MCF 10A (cell line): Measurements from ENCODE around the gene APBB2. TPM values are rescaled to one million over a fixed set of nuclear protein-coding genes. Genes with fewer than 3 reads are reported as not detected.

Experiments
- BruUV-seq: library from RNA; stranded (reverse); fragments of 400-500 nt; replicated peaks from 2 replicates; lab custom pipeline; 2021; lab: Mats Ljungman, UMichigan
- CTCF ChIA-PET: fragments of 300-600 bp; sonication (Branson Sonifier 250); formaldehyde crosslinking; extraction: SDS; loops from one replicate; lab custom pipeline; 2021; ENCODE audit warnings: antibody characterized with exemption, inconsistent platforms; lab: Yijun Ruan, JAX
- POLR2A ChIA-PET: fragments of 300-600, 350-650 bp; sonication (Branson Sonifier 250); formaldehyde crosslinking; extraction: SDS; loops from one replicate; lab custom pipeline; 2020; ENCODE audit warnings: antibody characterized with exemption, inconsistent platforms; lab: Yijun Ruan, JAX
- DNase-seq: peaks from one replicate; pipeline ENCODE4 v3.0.0-alpha.2; 2018; ENCODE audit not compliant: unreplicated experiment
- H3K27ac Mint-ChIP-seq: one replicate; pipeline ENCODE4 v1.8.0; 2022; ENCODE audit warnings: mild to moderate bottlenecking, low read depth, mixed read lengths; ENCODE audit not compliant: unreplicated experiment
- H3K27me3 Mint-ChIP-seq: one replicate; pipeline ENCODE4 v1.8.0; 2022; ENCODE audit warnings: mixed read lengths; ENCODE audit not compliant: insufficient read depth, unreplicated experiment
- H3K36me3 Mint-ChIP-seq: one replicate; pipeline ENCODE4 v1.8.0; 2022; ENCODE audit warnings: mild to moderate bottlenecking, moderate library complexity, mixed read lengths; ENCODE audit not compliant: insufficient read depth, unreplicated experiment
- H3K4me1 Mint-ChIP-seq: one replicate; pipeline ENCODE4 v1.8.0; 2022; ENCODE audit warnings: mixed read lengths; ENCODE audit not compliant: insufficient read depth, unreplicated experiment
- H3K4me3 Mint-ChIP-seq: one replicate; pipeline ENCODE4 v1.8.0; 2022; ENCODE audit warnings: mild to moderate bottlenecking, moderate library complexity, mixed read lengths; ENCODE audit not compliant: unreplicated experiment
- H3K9me3 Mint-ChIP-seq: one replicate; pipeline ENCODE4 v1.8.0; 2022; ENCODE audit warnings: mixed read lengths; ENCODE audit not compliant: unreplicated experiment
- intact Hi-C: fragments of 100-400 bp; cut with micrococcal nuclease; formaldehyde crosslinking; loops from 2 replicates; pipeline ENCODE4 v1.14.1; 2022
- total RNA-seq: library from RNA; stranded (reverse); gene quantifications from 2 replicates; pipeline ENCODE4 v1.2.3, GENCODE V29; 2022
- TF ChIP-seq, protein P1 (sequence below): fragments of 200-600 bp; IDR thresholded peaks from one replicate; pipeline ENCODE4 v1.8.0; 2022; ENCODE audit warnings: antibody characterized with exemption, mild to moderate bottlenecking; ENCODE audit not compliant: unreplicated experiment

Gene APBB2
- total RNA-seq, 1 experiment from 2014 or later: 201 TPM

DNA sequence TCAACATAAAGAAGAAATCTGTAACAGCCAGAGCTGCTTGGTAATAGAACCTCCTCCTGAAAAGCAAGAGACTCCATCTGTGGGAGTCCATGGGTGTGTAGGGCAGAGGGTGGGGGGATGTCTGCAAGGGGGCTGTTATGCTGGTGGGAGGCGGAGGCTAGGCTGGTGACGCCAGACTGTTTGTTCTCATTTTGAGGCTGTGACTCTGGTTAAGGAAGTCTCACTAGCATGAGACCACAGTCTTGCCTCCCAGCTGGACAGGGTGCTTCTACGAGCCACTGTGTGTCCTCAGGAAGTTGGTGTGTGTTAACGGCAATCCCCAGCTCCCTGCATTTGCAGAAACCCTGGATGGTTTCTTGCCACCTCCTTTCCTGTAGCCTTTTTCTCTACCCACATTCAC is 384.8 kb downstream of the APBB2 start:
- BruUV-seq: no TSS peak
- intact Hi-C loops: no loop called here
- no peak for DNase-seq
- TF ChIP-seq, protein P1, sequence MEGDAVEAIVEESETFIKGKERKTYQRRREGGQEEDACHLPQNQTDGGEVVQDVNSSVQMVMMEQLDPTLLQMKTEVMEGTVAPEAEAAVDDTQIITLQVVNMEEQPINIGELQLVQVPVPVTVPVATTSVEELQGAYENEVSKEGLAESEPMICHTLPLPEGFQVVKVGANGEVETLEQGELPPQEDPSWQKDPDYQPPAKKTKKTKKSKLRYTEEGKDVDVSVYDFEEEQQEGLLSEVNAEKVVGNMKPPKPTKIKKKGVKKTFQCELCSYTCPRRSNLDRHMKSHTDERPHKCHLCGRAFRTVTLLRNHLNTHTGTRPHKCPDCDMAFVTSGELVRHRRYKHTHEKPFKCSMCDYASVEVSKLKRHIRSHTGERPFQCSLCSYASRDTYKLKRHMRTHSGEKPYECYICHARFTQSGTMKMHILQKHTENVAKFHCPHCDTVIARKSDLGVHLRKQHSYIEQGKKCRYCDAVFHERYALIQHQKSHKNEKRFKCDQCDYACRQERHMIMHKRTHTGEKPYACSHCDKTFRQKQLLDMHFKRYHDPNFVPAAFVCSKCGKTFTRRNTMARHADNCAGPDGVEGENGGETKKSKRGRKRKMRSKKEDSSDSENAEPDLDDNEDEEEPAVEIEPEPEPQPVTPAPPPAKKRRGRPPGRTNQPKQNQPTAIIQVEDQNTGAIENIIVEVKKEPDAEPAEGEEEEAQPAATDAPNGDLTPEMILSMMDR: no peak
- Mint-ChIP-seq H3K36me3 (peaks cover 98% of the 10 kb centered on the region), H3K27me3 (no peaks in the 10 kb centered on the region), H3K4me3 (no peak overlapping the region), H3K27ac (no peak overlapping the region), H3K9me3 (no peaks in the 10 kb centered on the region), H3K4me1 (no peaks in the 10 kb centered on the region)
- POLR2A ChIA-PET: interaction anchor here (0.6 kb wide), 1 partner anchor 54 kb away, joined by 3 read pairs; no protein-coding TSS in a partner anchor
- CTCF ChIA-PET: interaction anchor here (0.5 to 0.6 kb wide), 3 partner anchors 16 to 1514 kb away, joined by 3 to 5 read pairs (median 3); no protein-coding TSS in a partner anchor

DNA sequence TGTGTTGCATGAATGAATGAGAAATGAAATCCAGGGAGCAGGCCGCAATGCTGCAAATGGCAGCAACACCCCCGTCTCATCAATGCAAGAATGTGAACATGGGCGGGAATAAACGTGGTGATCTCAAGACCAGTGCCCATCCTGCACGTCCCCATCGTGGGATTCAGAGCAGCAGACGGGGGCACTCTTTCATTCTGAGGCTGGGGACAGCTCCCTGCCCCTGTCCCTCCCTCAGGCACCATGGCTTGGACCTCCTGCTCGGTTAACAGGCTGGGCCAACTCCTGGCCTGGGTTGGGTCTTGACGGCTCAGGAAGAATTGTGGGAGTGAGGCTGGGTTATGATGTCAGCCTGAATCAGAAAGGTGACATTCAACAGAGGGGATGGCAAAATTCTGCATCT is 385.7 kb downstream of the APBB2 start:
- intact Hi-C loops: no loop called here
- H3K27me3 Mint-ChIP-seq: no peaks in the 10 kb centered on the region
- no peak overlapping the region for H3K27ac Mint-ChIP-seq
- no TSS peak for BruUV-seq
- CTCF ChIA-PET: no interaction called here
- no peaks in the 10 kb centered on the region for H3K4me1 Mint-ChIP-seq
- POLR2A ChIA-PET: no interaction called here
- no peak overlapping the region for H3K4me3 Mint-ChIP-seq
- TF ChIP-seq, protein P1: no peak
- no peak for DNase-seq
- H3K36me3 Mint-ChIP-seq: peaks cover 98% of the 10 kb centered on the region
- no peaks in the 10 kb centered on the region for H3K9me3 Mint-ChIP-seq

DNA sequence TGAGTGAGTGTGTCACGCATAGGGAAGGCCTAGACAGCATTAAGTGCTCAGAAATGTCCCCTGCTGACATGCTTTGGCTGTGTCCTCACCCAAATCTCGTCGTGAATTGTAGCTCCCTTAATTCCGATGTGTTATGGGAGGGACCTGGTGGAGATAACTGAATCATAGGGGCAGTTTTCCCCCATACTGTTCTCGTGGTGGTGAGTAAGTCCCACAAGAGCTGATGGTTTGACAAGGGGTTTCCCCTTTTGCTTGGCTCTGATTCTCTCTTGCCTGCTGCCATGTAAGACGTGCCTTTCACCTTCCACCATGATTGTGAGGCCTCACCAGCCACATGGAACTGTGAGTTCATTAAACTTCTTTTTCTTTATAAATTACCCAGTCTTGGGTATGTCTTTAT is 386.6 kb downstream of the APBB2 start:
- DNase-seq: no peak
- intact Hi-C loops: no loop called here

DNA sequence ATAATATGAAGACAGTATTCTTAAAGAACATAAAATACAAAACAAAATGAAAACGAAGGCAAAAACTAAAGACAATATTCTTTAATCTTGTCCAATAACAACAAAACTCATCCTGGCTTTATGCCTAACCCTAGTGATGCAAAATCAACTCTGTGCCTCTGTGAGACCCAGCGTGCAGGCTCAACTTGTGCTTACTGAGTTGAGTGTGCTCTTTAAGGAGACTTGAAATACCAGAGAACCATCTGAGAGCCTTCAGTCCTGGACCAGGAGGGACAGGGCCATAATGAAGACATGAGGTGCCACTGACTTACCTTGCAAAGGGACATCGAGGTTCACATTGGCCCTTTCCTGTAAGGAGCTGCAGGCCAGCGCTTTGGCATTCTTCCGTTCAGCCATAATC is 387.5 kb downstream of the APBB2 start:
- Mint-ChIP-seq H3K4me1 (no peaks in the 10 kb centered on the region), H3K4me3 (no peak overlapping the region), H3K27me3 (no peaks in the 10 kb centered on the region), H3K9me3 (no peaks in the 10 kb centered on the region), H3K36me3 (peaks cover 99% of the 10 kb centered on the region), H3K27ac (no peak overlapping the region)
- BruUV-seq: no TSS peak
- intact Hi-C loops: no loop called here
- ChIA-PET CTCF (interaction anchor here (0.6 kb wide), 1 partner anchor 7 kb away, joined by 3 read pairs; no protein-coding TSS in a partner anchor), POLR2A (no interaction called here)
- TF ChIP-seq, protein P1: no peak
- no peak for DNase-seq

More for the DNA sequence above, 386.6 kb downstream of the APBB2 start:
- TF ChIP-seq, protein P1: no peak
- Mint-ChIP-seq H3K4me1 (no peaks in the 10 kb centered on the region), H3K27ac (no peak overlapping the region), H3K27me3 (no peaks in the 10 kb centered on the region), H3K9me3 (no peaks in the 10 kb centered on the region), H3K4me3 (no peak overlapping the region), H3K36me3 (peaks cover 98% of the 10 kb centered on the region)
- ChIA-PET POLR2A (no interaction called here), CTCF (no interaction called here)
- no TSS peak for BruUV-seq
